Measurements from ENCODE around the gene CHD9.

The CHD9 gene

GRCh38 chr16:53121661-53122060 is 66.9 kb downstream of the CHD9 start:
- Histone ChIP-seq H3K9me2 (ENCODE audit: low read depth, low read length) (no peaks in the 10 kb centered on the region), H3K9ac (ENCODE audit: low read length) (no peak overlapping the region), H3K4me1 (ENCODE audit: insufficient read depth, low read length, severe bottlenecking) (no peaks in the 10 kb centered on the region), H2AFZ (ENCODE audit: low read length) (no peak overlapping the region), H3K27me3 (ENCODE audit: insufficient read depth, low read length) (no peaks in the 10 kb centered on the region), H3K36me3 (ENCODE audit: insufficient read depth, low read length) (peaks cover 3% of the 10 kb centered on the region; the same call in 1 of the 2 replicates), H3K4me3 (ENCODE audit: low read depth, low read length, poor library complexity, severe bottlenecking) (no peak overlapping the region), H4K20me1 (ENCODE audit: insufficient read depth, low read length) (no peaks in the 10 kb centered on the region), H3F3A (ENCODE audit: insufficient read depth, low read length) (no peaks in the 10 kb centered on the region), H3K9me3 (ENCODE audit: low read length) (0 out of 2 replicates have a peak, but pooled peaks cover 4% of the 10 kb centered on the region), H3K27ac (ENCODE audit: low read depth, low read length, poor library complexity, severe bottlenecking) (peak overlapping the region; percentile 41), H3K4me2 (ENCODE audit: low read length) (no peak overlapping the region), H3K79me2 (ENCODE audit: insufficient read depth, low read length) (no peaks in the 10 kb centered on the region)
- TF ChIP-seq EZH2 (IDR thresholded peaks at IDR 0.05; ENCODE audit: borderline replicate concordance, low read length) (no peak), CTCF (IDR thresholded peaks at IDR 0.05; ENCODE audit: low read length) (no peak)

- Histone ChIP-seq H3K9me2 (ENCODE audit: low read depth, low read length) (no peaks in the 10 kb centered on the region), H3K4me3 (ENCODE audit: low read depth, low read length, poor library complexity, severe bottlenecking) (no peak overlapping the region), H3K27ac (ENCODE audit: low read depth, low read length, poor library complexity, severe bottlenecking) (no peak overlapping the region), H4K20me1 (ENCODE audit: insufficient read depth, low read length) (no peaks in the 10 kb centered on the region), H3K79me2 (ENCODE audit: insufficient read depth, low read length) (no peaks in the 10 kb centered on the region), H3K36me3 (ENCODE audit: insufficient read depth, low read length) (peaks cover 3% of the 10 kb centered on the region; the same call in 1 of the 2 replicates), H3K4me1 (ENCODE audit: insufficient read depth, low read length, severe bottlenecking) (peaks cover 1% of the 10 kb centered on the region), H3F3A (ENCODE audit: insufficient read depth, low read length) (no peaks in the 10 kb centered on the region), H3K9me3 (ENCODE audit: low read length) (0 out of 2 replicates have a peak, but pooled peaks cover 4% of the 10 kb centered on the region), H3K9ac (ENCODE audit: low read length) (no peak overlapping the region), H3K27me3 (ENCODE audit: insufficient read depth, low read length) (no peaks in the 10 kb centered on the region), H3K4me2 (ENCODE audit: low read length) (no peak overlapping the region), H2AFZ (ENCODE audit: low read length) (no peak overlapping the region)
- TF ChIP-seq EZH2 (IDR thresholded peaks at IDR 0.05; ENCODE audit: borderline replicate concordance, low read length) (no peak), CTCF (IDR thresholded peaks at IDR 0.05; ENCODE audit: low read length) (no peak)
Measured at GRCh38 chr16:53123747-53124146, 69.0 kb downstream of the CHD9 start.

DNA sequence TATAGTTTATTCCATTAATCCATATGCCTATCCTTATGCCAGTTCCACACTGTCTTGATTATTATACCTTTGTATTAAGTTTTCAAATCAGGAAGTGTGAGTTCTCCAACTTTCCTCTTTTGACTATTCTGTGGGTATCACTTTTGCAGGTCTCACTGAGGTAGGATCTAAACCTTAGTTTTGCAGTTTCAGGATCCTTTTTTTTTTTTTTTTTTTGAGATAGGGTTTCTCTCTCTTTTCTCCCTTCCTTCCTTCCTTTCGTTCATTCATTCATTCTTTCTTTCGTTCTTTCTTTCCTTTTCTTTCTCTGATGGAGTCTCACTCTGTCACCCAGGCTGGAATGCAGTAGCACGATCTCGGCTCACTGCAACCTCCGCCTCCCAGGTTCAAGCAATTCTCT is 71.6 kb downstream of the CHD9 start:
- Histone ChIP-seq H3K79me2 (ENCODE audit: insufficient read depth, low read length) (no peaks in the 10 kb centered on the region), H3K4me2 (ENCODE audit: low read length) (no peak overlapping the region), H3K4me1 (ENCODE audit: insufficient read depth, low read length, severe bottlenecking) (peaks cover 14% of the 10 kb centered on the region), H3K27ac (ENCODE audit: low read depth, low read length, poor library complexity, severe bottlenecking) (no peak overlapping the region), H3F3A (ENCODE audit: insufficient read depth, low read length) (no peaks in the 10 kb centered on the region), H3K9me3 (ENCODE audit: low read length) (0 out of 2 replicates have a peak, but pooled peaks cover 4% of the 10 kb centered on the region), H3K9me2 (ENCODE audit: low read depth, low read length) (no peaks in the 10 kb centered on the region), H3K27me3 (ENCODE audit: insufficient read depth, low read length) (no peaks in the 10 kb centered on the region), H3K9ac (ENCODE audit: low read length) (no peak overlapping the region), H4K20me1 (ENCODE audit: insufficient read depth, low read length) (no peaks in the 10 kb centered on the region), H2AFZ (ENCODE audit: low read length) (no peak overlapping the region), H3K36me3 (ENCODE audit: insufficient read depth, low read length) (peaks cover 3% of the 10 kb centered on the region; the same call in 1 of the 2 replicates), H3K4me3 (ENCODE audit: low read depth, low read length, poor library complexity, severe bottlenecking) (no peak overlapping the region)
- no peak for TF ChIP-seq CTCF (IDR thresholded peaks at IDR 0.05; ENCODE audit: low read length)
- TF ChIP-seq EZH2 (IDR thresholded peaks at IDR 0.05; ENCODE audit: borderline replicate concordance, low read length), result no peak

All from OCI-LY1 (cell line).